DMS114 treated with DMSO at 0.1 percent for 48 hours (cell line): ENCODE measurements around the gene CR2.
"Not testable (repeated sequence)": the region's sequence is repeated elsewhere in the genome, so short reads cannot be mapped to it uniquely, and the experiment has no call there.

Source experiments
- DNase-seq: peaks from one replicate; lab custom pipeline; 2025; ENCODE audit not compliant: unreplicated experiment; lab: John Stamatoyannopoulos, UW

Gene CR2

GRCh38 chr1:207503950-207504349 is 49.8 kb downstream of the CR2 start:
- DNase-seq: no peak

GRCh38 chr1:207504438-207504837 is 50.3 kb downstream of the CR2 start:
- DNase-seq: no peak

- no peak for DNase-seq
These were observed 56.3 kb downstream of the CR2 start for GRCh38 chr1:207510444-207510843.

GRCh38 chr1:207514890-207515289 is 60.8 kb downstream of the CR2 start:
- no peak for DNase-seq

GRCh38 chr1:207516729-207517128 is 62.6 kb downstream of the CR2 start:
- DNase-seq: no peak

- no peak for DNase-seq
These were observed 64.6 kb downstream of the CR2 start for GRCh38 chr1:207518608-207519236.

GRCh38 chr1:207519505-207520399 is 65.6 kb downstream of the CR2 start:
- peak; percentile 86 for DNase-seq

- DNase-seq: peak; percentile 18
These were observed 66.5 kb downstream of the CR2 start for GRCh38 chr1:207520400-207521345.

GRCh38 chr1:207525239-207525638 is 71.1 kb downstream of the CR2 start:
- DNase-seq: not testable (repeated sequence)

GRCh38 chr1:207528401-207528800 is 74.3 kb downstream of the CR2 start:
- DNase-seq: not testable (repeated sequence)

- DNase-seq: not testable (repeated sequence)
These were observed 82.1 kb downstream of the CR2 start for GRCh38 chr1:207536263-207536662.
